Uterus (tissue), 2 donors: Measurements from ENCODE around the gene CDK5R2.

Experiments
- POLR2A ChIP-seq, 2 donors: fragments of 450-650 bp; IDR thresholded peaks; one replicate each; pipeline ENCODE4 v1.6.1; 2016; ENCODE audit warnings: antibody characterized with exemption in 2 of 2, mild to moderate bottlenecking in 1 of 2, moderate library complexity in 1 of 2
- TF ChIP-seq, protein P1 (sequence below), 4 experiments: fragments of 200-600 bp in 2 of 4; fragments of 450-650 bp in 2 of 4; sonication (generic) in 2 of 4; IDR thresholded peaks; one replicate each; pipeline ENCODE4 v1.5.1; 2016 to 2019; ENCODE audit warnings: antibody characterized with exemption in 4 of 4, mild to moderate bottlenecking in 2 of 4, moderate library complexity in 1 of 4

DNA sequence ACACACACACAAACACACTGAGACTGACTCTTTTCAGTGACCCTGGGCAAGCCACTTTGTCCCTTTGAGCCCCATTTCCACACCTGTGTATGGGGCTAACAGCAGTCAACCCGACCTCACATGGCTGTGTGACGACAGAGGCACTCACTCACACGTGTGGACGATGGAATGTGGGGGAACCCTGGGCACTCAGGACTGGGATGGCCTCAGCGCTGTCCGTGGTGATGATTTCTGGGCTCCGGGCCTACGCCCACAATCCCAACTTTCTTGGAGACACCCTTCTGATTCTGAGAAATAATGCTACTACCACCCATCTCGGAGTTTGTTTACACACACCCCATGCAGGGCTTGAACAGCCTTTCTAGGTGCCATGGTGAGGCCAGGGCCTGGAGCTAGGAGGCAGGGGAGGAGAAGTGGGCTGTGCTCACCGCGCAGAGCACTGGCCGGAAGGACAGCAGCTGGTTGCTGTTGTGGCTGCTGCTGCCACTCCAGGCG is 32.3 kb downstream of the CDK5R2 start:
- no peak for TF ChIP-seq POLR2A (IDR thresholded peaks at IDR 0.05)
- TF ChIP-seq, protein P1, sequence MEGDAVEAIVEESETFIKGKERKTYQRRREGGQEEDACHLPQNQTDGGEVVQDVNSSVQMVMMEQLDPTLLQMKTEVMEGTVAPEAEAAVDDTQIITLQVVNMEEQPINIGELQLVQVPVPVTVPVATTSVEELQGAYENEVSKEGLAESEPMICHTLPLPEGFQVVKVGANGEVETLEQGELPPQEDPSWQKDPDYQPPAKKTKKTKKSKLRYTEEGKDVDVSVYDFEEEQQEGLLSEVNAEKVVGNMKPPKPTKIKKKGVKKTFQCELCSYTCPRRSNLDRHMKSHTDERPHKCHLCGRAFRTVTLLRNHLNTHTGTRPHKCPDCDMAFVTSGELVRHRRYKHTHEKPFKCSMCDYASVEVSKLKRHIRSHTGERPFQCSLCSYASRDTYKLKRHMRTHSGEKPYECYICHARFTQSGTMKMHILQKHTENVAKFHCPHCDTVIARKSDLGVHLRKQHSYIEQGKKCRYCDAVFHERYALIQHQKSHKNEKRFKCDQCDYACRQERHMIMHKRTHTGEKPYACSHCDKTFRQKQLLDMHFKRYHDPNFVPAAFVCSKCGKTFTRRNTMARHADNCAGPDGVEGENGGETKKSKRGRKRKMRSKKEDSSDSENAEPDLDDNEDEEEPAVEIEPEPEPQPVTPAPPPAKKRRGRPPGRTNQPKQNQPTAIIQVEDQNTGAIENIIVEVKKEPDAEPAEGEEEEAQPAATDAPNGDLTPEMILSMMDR (IDR thresholded peaks at IDR 0.05), result no peak
